Osteoblast (primary cell): ENCODE measurements around the gene HCFC1. TPM values are rescaled to one million over a fixed set of nuclear protein-coding genes. Genes with fewer than 3 reads are reported as not detected.

ENCODE experiments used
- DNase-seq: peaks from one replicate; pipeline ENCODE4 v3.0.0; 2011; ENCODE audit warnings: low spot score, mixed read lengths; ENCODE audit not compliant: insufficient read length; ENCODE audit errors: missing footprints
- H2AFZ ChIP-seq: 2 replicates; pipeline ENCODE4 v1.6.0; 2011; ENCODE audit warnings: mild to moderate bottlenecking, low read length
- H3K27ac ChIP-seq: 2 replicates; pipeline ENCODE4 v1.5.1; 2011; ENCODE audit warnings: mild to moderate bottlenecking, low read depth, low read length, moderate library complexity
- H3K27me3 ChIP-seq: 2 replicates; pipeline ENCODE4 v1.6.0; 2012; ENCODE audit warnings: mild to moderate bottlenecking, control low read depth, inconsistent platforms, low read length, moderate library complexity; ENCODE audit not compliant: insufficient read depth
- H3K36me3 ChIP-seq: 2 replicates; pipeline ENCODE4 v1.5.1; 2011; ENCODE audit warnings: mild to moderate bottlenecking, low read length, control low read depth, moderate library complexity; ENCODE audit not compliant: insufficient read depth
- H3K4me1 ChIP-seq: 2 replicates; pipeline ENCODE4 v1.5.1; 2011; ENCODE audit warnings: mild to moderate bottlenecking, low read length, control low read depth, moderate library complexity; ENCODE audit not compliant: insufficient read depth
- H3K4me2 ChIP-seq: 2 replicates; pipeline ENCODE4 v1.6.0; 2011; ENCODE audit warnings: mild to moderate bottlenecking, low read length; ENCODE audit not compliant: insufficient read depth
- H3K4me3 ChIP-seq: fragments of 200-600 bp; sonication (generic); 3 replicates; pipeline ENCODE4 v1.5.1; 2012; ENCODE audit warnings: mild to moderate bottlenecking, low read length, inconsistent platforms; ENCODE audit not compliant: insufficient read depth
- H3K79me2 ChIP-seq: 2 replicates; pipeline ENCODE4 v1.6.0; 2012; ENCODE audit warnings: mild to moderate bottlenecking, low read length, control low read depth, inconsistent platforms; ENCODE audit not compliant: insufficient read depth
- H3K9me3 ChIP-seq: 2 replicates; pipeline ENCODE4 v1.5.1; 2011; ENCODE audit warnings: low read depth, low read length, control low read depth
- H4K20me1 ChIP-seq: 2 replicates; pipeline ENCODE4 v1.6.0; 2012; ENCODE audit warnings: mild to moderate bottlenecking, low read length, control low read depth; ENCODE audit not compliant: insufficient read depth
- small RNA-seq: library from RNA; depleted of rRNA; stranded (forward); fragments of <200 nt; gene quantifications from one replicate; pipeline ENCODE3, GENCODE V24; 2012
- total RNA-seq: library from RNA; depleted of rRNA; stranded (reverse); fragments of >200 nt; gene quantifications from 2 replicates; pipeline ENCODE4 v1.2.3, GENCODE V29; 2012
- TF ChIP-seq, protein P1 (sequence below): IDR thresholded peaks from 2 replicates; pipeline ENCODE4 v1.5.1; 2011; ENCODE audit warnings: mild to moderate bottlenecking, low read depth, low read length, moderate library complexity; ENCODE audit errors: extremely low read depth

The HCFC1 gene
- total RNA-seq, 1 donor: 24.6 TPM

DNA sequence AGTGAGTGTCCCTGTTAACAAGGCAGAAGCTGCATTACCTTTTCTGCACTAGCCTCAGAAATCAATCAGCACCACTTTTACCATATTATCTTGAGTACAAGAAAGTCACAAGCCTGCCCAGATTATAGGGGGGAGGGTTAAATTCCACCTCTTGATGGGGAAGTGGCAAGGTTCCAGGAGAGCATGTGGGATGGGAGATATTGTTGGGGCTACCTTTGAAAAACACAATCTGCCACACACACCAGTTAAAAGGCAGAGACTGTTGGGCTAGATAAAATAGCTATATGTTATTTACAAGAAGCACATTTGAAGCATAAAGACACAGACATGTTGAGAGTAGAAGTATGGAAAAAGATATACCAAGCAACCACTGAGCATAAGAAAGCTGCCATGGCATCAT, 73.7 kb downstream of the HCFC1 start:
- H3K27ac ChIP-seq: no peak overlapping the region
- no peak overlapping the region for H2AFZ ChIP-seq
- H3K79me2 ChIP-seq: no peaks in the 10 kb centered on the region
- H3K4me2 ChIP-seq: no peak overlapping the region
- H3K27me3 ChIP-seq: peaks cover 25% of the 10 kb centered on the region
- no peak overlapping the region for H3K4me3 ChIP-seq
- H3K9me3 ChIP-seq: no peaks in the 10 kb centered on the region
- TF ChIP-seq, protein P1, sequence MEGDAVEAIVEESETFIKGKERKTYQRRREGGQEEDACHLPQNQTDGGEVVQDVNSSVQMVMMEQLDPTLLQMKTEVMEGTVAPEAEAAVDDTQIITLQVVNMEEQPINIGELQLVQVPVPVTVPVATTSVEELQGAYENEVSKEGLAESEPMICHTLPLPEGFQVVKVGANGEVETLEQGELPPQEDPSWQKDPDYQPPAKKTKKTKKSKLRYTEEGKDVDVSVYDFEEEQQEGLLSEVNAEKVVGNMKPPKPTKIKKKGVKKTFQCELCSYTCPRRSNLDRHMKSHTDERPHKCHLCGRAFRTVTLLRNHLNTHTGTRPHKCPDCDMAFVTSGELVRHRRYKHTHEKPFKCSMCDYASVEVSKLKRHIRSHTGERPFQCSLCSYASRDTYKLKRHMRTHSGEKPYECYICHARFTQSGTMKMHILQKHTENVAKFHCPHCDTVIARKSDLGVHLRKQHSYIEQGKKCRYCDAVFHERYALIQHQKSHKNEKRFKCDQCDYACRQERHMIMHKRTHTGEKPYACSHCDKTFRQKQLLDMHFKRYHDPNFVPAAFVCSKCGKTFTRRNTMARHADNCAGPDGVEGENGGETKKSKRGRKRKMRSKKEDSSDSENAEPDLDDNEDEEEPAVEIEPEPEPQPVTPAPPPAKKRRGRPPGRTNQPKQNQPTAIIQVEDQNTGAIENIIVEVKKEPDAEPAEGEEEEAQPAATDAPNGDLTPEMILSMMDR: no peak
- H3K36me3 ChIP-seq: no peaks in the 10 kb centered on the region
- H4K20me1 ChIP-seq: no peaks in the 10 kb centered on the region
- H3K4me1 ChIP-seq: no peaks in the 10 kb centered on the region
- DNase-seq: no peak

Small RNA genes lying within 50 kb of the gene (small RNA-seq; reads per million reads assigned to genes)
- gene MIR3202-1: not detected

Other genes starting within 250 kb of the HCFC1 start
- 114 and 118 TPM in 2 replicates for gene BCAP31, start 247.4 kb downstream of the HCFC1 start, total RNA-seq
- gene ABCD1, start 247.0 kb downstream of the HCFC1 start, total RNA-seq: 14.1 and 16.3 TPM in 2 replicates
- gene PLXNB3, start 207.6 kb downstream of the HCFC1 start, total RNA-seq: 2.7 and 4.3 TPM in 2 replicates
- 0.36 TPM in 1 of 2 replicates, not detected in the other for gene SRPK3, start 190.8 kb downstream of the HCFC1 start, total RNA-seq
- 40.2 and 42.7 TPM in 2 replicates for gene IDH3G, start 177.4 kb downstream of the HCFC1 start, total RNA-seq
- 156 and 172 TPM in 2 replicates for gene SSR4, start 177.2 kb downstream of the HCFC1 start, total RNA-seq
- gene PDZD4, start 141.3 kb downstream of the HCFC1 start, total RNA-seq: under 0.01 TPM in 2 replicates
- gene L1CAM, start 85.6 kb downstream of the HCFC1 start, total RNA-seq: under 0.01 TPM in 2 replicates
- gene AVPR2, start 67.1 kb downstream of the HCFC1 start, total RNA-seq: not detected in 2 replicates
- gene ARHGAP4, start 45.6 kb downstream of the HCFC1 start, total RNA-seq: 0.88 and 1.4 TPM in 2 replicates
- 43.4 and 46.3 TPM in 2 replicates for gene NAA10, start 36.8 kb downstream of the HCFC1 start, total RNA-seq
- gene RENBP, start 27.2 kb downstream of the HCFC1 start, total RNA-seq: 6.5 TPM in 2 replicates
- gene TMEM187, start 936 bp upstream of the HCFC1 start, total RNA-seq: 6.9 and 8.5 TPM in 2 replicates
- gene IRAK1, start 48.1 kb upstream of the HCFC1 start, total RNA-seq: 99.5 and 100 TPM in 2 replicates
- gene MECP2, start 125.9 kb upstream of the HCFC1 start, total RNA-seq: 31.1 and 33.3 TPM in 2 replicates
- gene OPN1LW, start 172.4 kb upstream of the HCFC1 start, total RNA-seq: not detected in 2 replicates
- gene OPN1MW, start 210.8 kb upstream of the HCFC1 start, total RNA-seq: not detected in 2 replicates
- gene OPN1MW2, start 247.9 kb upstream of the HCFC1 start, total RNA-seq: not detected in 2 replicates